ENCODE measurements around the gene NCAN. TPM values are rescaled to one million over a fixed set of nuclear protein-coding genes. Genes with fewer than 3 reads are reported as not detected.

The NCAN gene
- total and polyA plus RNA-seq, 3 donors from 2014 or later, result 2.3 to 3.7 (median 3.3) TPM

DNA sequence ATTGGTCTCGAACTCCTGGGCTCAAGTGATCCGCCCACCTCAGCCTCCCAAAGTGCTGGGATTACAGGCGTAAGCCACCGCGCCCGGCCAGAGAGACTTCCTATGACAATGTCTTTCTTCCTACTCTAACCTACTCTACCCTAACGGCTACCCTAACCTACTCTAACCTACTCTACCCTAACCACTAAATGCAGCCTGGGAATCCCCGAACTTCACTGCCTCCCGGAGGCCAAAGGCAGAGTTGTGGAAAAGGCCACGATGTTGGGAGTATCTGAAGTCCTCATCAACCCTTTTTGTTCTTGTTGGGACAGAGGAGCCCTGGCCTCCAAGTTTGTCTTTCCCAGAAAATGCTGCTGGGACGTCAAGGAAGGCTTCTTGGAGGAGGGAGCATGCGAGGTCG, 7.6 kb upstream of the NCAN start:
- no peak overlapping the region for H3K27ac ChIP-seq
- no peaks in the 10 kb centered on the region for H3K27me3 ChIP-seq
- H3K4me3 ChIP-seq, result peak overlapping the region in 1 of 2 donors; percentile 60
- DNase-seq, result no peak
- peaks cover 6% of the 10 kb centered on the region for H3K4me1 ChIP-seq
- intact Hi-C loops (cut with DNase I; ENCODE audit: low total_unique reads), result no loop called here
- WGBS, 2 donors, result 54 to 61% methylated on average over 13 of the region's 13 CpGs
- H3K36me3 ChIP-seq (ENCODE audit: low read depth, missing control alignments), result no peaks in the 10 kb centered on the region
- TF ChIP-seq POLR2A (IDR thresholded peaks at IDR 0.05), result no peak
- TF ChIP-seq, protein P1, sequence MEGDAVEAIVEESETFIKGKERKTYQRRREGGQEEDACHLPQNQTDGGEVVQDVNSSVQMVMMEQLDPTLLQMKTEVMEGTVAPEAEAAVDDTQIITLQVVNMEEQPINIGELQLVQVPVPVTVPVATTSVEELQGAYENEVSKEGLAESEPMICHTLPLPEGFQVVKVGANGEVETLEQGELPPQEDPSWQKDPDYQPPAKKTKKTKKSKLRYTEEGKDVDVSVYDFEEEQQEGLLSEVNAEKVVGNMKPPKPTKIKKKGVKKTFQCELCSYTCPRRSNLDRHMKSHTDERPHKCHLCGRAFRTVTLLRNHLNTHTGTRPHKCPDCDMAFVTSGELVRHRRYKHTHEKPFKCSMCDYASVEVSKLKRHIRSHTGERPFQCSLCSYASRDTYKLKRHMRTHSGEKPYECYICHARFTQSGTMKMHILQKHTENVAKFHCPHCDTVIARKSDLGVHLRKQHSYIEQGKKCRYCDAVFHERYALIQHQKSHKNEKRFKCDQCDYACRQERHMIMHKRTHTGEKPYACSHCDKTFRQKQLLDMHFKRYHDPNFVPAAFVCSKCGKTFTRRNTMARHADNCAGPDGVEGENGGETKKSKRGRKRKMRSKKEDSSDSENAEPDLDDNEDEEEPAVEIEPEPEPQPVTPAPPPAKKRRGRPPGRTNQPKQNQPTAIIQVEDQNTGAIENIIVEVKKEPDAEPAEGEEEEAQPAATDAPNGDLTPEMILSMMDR (IDR thresholded peaks at IDR 0.05), result no peak
- H3K9me3 ChIP-seq, result no peaks in the 10 kb centered on the region

DNA sequence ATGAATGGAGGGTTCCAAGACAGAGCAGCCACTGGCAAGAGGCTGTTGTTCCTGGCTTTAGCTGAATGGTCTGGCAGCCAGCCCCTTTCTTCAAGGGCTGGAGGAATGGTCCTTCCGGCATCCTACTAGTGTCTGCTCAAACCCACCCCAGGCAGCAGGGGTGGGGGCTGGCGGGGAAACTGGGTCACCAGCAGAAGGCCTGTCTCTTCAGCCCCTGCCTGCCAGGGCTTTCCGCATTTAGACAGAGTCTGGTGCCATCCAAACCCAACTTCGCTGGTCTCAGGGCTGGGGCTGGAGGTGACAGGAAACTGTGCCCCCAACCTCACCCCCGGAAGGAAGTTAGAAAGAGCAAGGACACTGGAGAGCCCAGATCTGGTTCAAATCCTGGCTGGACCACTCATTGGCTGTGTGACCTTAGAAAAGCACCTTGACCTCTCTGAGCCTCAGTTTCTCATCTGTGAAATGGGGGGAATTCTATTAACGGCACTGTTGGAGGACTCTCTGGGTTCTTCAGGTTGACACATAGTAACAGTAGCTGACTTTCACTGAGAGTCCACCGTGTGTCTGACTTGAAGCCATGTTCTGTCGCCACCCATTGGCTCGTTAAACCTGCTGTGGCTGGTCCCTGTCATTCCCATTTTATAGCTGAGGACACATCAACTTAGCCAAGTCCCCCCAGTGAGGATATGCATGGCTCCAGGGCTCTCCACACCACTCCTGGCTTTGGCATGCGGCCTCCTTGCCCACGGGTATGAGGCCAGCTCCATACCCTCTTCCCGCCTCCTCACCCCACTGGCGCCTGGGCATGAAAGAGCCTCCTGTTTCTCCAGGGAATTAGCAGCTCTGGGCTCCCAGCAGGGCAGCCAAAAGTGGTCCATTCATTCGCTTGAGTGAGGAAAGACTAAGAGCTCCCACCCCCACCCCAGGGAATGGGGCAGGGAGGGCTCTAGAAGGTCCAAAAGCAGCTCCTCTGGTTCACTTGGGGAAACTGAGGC, 6.0 kb upstream of the NCAN start:
- Histone ChIP-seq H3K4me3 (no peak overlapping the region), H3K36me3 (ENCODE audit: low read depth, missing control alignments) (no peaks in the 10 kb centered on the region), H3K27ac (no peak overlapping the region), H3K4me1 (peaks cover 6% of the 10 kb centered on the region), H3K9me3 (no peaks in the 10 kb centered on the region), H3K27me3 (no peaks in the 10 kb centered on the region)
- 59 to 67% methylated on average over 9 to 14 of the region's 14 CpGs for WGBS, 2 donors
- DNase-seq, result no peak
- intact Hi-C loops (cut with DNase I; ENCODE audit: low total_unique reads), result no loop called here
- no peak for TF ChIP-seq POLR2A (IDR thresholded peaks at IDR 0.05)
- TF ChIP-seq, protein P1 (IDR thresholded peaks at IDR 0.05), result no peak

- Histone ChIP-seq H3K4me1 (peaks cover 6% of the 10 kb centered on the region), H3K27me3 (no peaks in the 10 kb centered on the region), H3K4me3 (no peak overlapping the region), H3K36me3 (ENCODE audit: low read depth, missing control alignments) (no peaks in the 10 kb centered on the region), H3K27ac (no peak overlapping the region), H3K9me3 (no peaks in the 10 kb centered on the region)
- WGBS, 2 donors, result 62 to 77% methylated on average over 5 of the region's 5 CpGs
- no peak for TF ChIP-seq POLR2A (IDR thresholded peaks at IDR 0.05)
- TF ChIP-seq, protein P1 (IDR thresholded peaks at IDR 0.05), result no peak
- DNase-seq, result no peak
- intact Hi-C loops (cut with DNase I; ENCODE audit: low total_unique reads), result no loop called here
Measured at GRCh38 chr19:19206938-19207337, 4.8 kb upstream of the NCAN start.

GRCh38 chr19:19207637-19208572, 3.9 kb upstream of the NCAN start:
- intact Hi-C loops (cut with DNase I; ENCODE audit: low total_unique reads), result no loop called here
- 53 to 79% methylated on average over 4 to 8 of the region's 8 CpGs for WGBS, 2 donors
- no peak for DNase-seq
- Histone ChIP-seq H3K4me1 (peaks cover under 1% of the 10 kb centered on the region), H3K4me3 (no peak overlapping the region), H3K36me3 (ENCODE audit: low read depth, missing control alignments) (no peaks in the 10 kb centered on the region), H3K9me3 (no peaks in the 10 kb centered on the region), H3K27me3 (no peaks in the 10 kb centered on the region), H3K27ac (no peak overlapping the region)
- TF ChIP-seq POLR2A (IDR thresholded peaks at IDR 0.05), result no peak
- TF ChIP-seq, protein P1 (IDR thresholded peaks at IDR 0.05), result no peak
